IMR-90 (cell line): Measurements from ENCODE around the gene ROBO2. TPM values are rescaled to one million over a fixed set of nuclear protein-coding genes. Genes with fewer than 3 reads are reported as not detected.
A peak's percentile ranks its signal among the peaks of the same experiment; 100 is the strongest.

ENCODE experiments used
- ATAC-seq: fragments of 200-7000 bp; cut with Tn5 transposase; 2 replicates; pipeline ENCODE4 v1.9.1; 2020; ENCODE audit warnings: low read depth, mild to moderate bottlenecking, moderate library complexity
- BruUV-seq: library from RNA; stranded (reverse); fragments of 400-500 nt; replicated peaks from 2 replicates; lab custom pipeline; 2021; lab: Mats Ljungman, UMichigan
- CTCF ChIA-PET: fragments of 300-600 bp; formaldehyde crosslinking; extraction: SDS; loops from one replicate; lab custom pipeline; 2021; ENCODE audit warnings: antibody characterized with exemption; lab: Yijun Ruan, JAX
- POLR2A ChIA-PET: fragments of 300-600 bp; sonication (Branson Sonifier 250); formaldehyde crosslinking; loops from one replicate; lab custom pipeline; 2022; ENCODE audit warnings: antibody characterized with exemption; ENCODE audit not compliant: unreplicated experiment; lab: Charles Lee
- DNase-seq: peaks from one replicate; pipeline ENCODE4 v3.0.0; 2013
- H2AFZ ChIP-seq: replicated peaks from 2 replicates; pipeline ENCODE3; 2013; ENCODE audit warnings: low read length, mild to moderate bottlenecking; ENCODE audit not compliant: poor library complexity
- H2AK5ac ChIP-seq: 2 replicates; pipeline ENCODE4 v1.6.1; 2013; ENCODE audit warnings: low read depth, low read length, inconsistent platforms
- H2AK9ac ChIP-seq: replicated peaks from 2 replicates; pipeline ENCODE3; 2013; ENCODE audit warnings: mild to moderate bottlenecking, low read depth, low read length, moderate library complexity; ENCODE audit not compliant: poor library complexity
- H2BK120ac ChIP-seq: 2 replicates; pipeline ENCODE4 v1.6.1; 2013; ENCODE audit warnings: low read depth, low read length, inconsistent platforms
- H2BK15ac ChIP-seq: 3 replicates; pipeline ENCODE4 v1.6.1; 2013; ENCODE audit warnings: low read depth, low read length, inconsistent platforms
- H2BK20ac ChIP-seq: 2 replicates; pipeline ENCODE4 v1.6.1; 2013; ENCODE audit warnings: low read depth, mild to moderate bottlenecking, inconsistent platforms, low read length, moderate library complexity
- H2BK5ac ChIP-seq: 2 replicates; pipeline ENCODE4 v1.6.1; 2013; ENCODE audit warnings: mild to moderate bottlenecking, low read depth, low read length, inconsistent platforms; ENCODE audit not compliant: poor library complexity, severe bottlenecking
- H3K14ac ChIP-seq: replicated peaks from 2 replicates; pipeline ENCODE4 v1.6.1; 2013; ENCODE audit warnings: low read depth, low read length, inconsistent platforms
- H3K18ac ChIP-seq: 2 replicates; pipeline ENCODE4 v1.6.1; 2013; ENCODE audit warnings: low read depth, low read length, control low read depth
- H3K23ac ChIP-seq: 2 replicates; pipeline ENCODE4 v1.6.1; 2013; ENCODE audit warnings: low read depth, low read length, inconsistent platforms
- H3K27ac ChIP-seq: 2 replicates; pipeline ENCODE4 v1.5.1; 2013; ENCODE audit warnings: mild to moderate bottlenecking, control low read depth, low read length; ENCODE audit not compliant: insufficient read depth
- H3K27me3 ChIP-seq: 2 replicates; pipeline ENCODE4 v1.6.1; 2013; ENCODE audit warnings: low read length; ENCODE audit not compliant: control insufficient read depth, insufficient read depth
- H3K36me3 ChIP-seq: 2 replicates; pipeline ENCODE4 v1.6.1; 2013; ENCODE audit warnings: low read length, mixed read lengths; ENCODE audit not compliant: control insufficient read depth, insufficient read depth
- H3K4ac ChIP-seq: 2 replicates; pipeline ENCODE4 v1.6.1; 2013; ENCODE audit warnings: low read depth, low read length, inconsistent platforms
- H3K4me1 ChIP-seq: 2 replicates; pipeline ENCODE4 v1.6.1; 2013; ENCODE audit warnings: low read length, mixed read lengths; ENCODE audit not compliant: control insufficient read depth, insufficient read depth
- H3K4me2 ChIP-seq: 2 replicates; pipeline ENCODE4 v1.6.1; 2013; ENCODE audit warnings: low read depth, mild to moderate bottlenecking, control low read depth, low read length, moderate library complexity
- H3K4me3 ChIP-seq: 2 replicates; pipeline ENCODE4 v1.5.1; 2013; ENCODE audit warnings: low read depth, mild to moderate bottlenecking, control low read depth, low read length, moderate library complexity; ENCODE audit not compliant: insufficient read depth
- H3K56ac ChIP-seq: 2 replicates; pipeline ENCODE4 v1.6.1; 2013; ENCODE audit warnings: low read length, inconsistent platforms; ENCODE audit not compliant: insufficient read depth; ENCODE audit errors: extremely low read depth
- H3K79me1 ChIP-seq, 2 experiments: 2 replicates each; pipeline ENCODE4 v1.6.1; 2013; ENCODE audit warnings: low read length in 2 of 2, inconsistent platforms in 1 of 2, low read depth in 1 of 2
- H3K9ac ChIP-seq: 2 replicates; pipeline ENCODE4 v1.6.1; 2013; ENCODE audit warnings: low read depth, low read length, control low read depth
- H3K9me1 ChIP-seq: 2 replicates; pipeline ENCODE4 v1.6.1; 2013; ENCODE audit warnings: low read length, inconsistent platforms; ENCODE audit not compliant: insufficient read depth
- H3K9me3 ChIP-seq: 2 replicates; pipeline ENCODE4 v1.6.1; 2013; ENCODE audit warnings: low read length; ENCODE audit not compliant: control insufficient read depth, insufficient read depth
- H4K20me1 ChIP-seq: 2 replicates; pipeline ENCODE4 v1.6.1; 2013; ENCODE audit warnings: low read length, inconsistent platforms; ENCODE audit not compliant: insufficient read depth
- H4K5ac ChIP-seq: 2 replicates; pipeline ENCODE4 v1.6.1; 2013; ENCODE audit warnings: mild to moderate bottlenecking, low read depth, low read length, control low read depth
- H4K8ac ChIP-seq, 2 experiments: 2 replicates each; pipeline ENCODE4 v1.6.1; 2013; ENCODE audit warnings: low read depth in 2 of 2, low read length in 2 of 2, control low read depth in 1 of 2, inconsistent platforms in 1 of 2
- H4K91ac ChIP-seq: 2 replicates; pipeline ENCODE4 v1.6.1; 2013; ENCODE audit warnings: low read depth, low read length, inconsistent platforms; ENCODE audit not compliant: insufficient read depth
- BHLHE40 ChIP-seq: fragments of 150-350 bp; IDR thresholded peaks from 2 replicates; pipeline ENCODE4 v1.6.1; 2016; ENCODE audit warnings: mild to moderate bottlenecking, low read depth, low read length
- CEBPB ChIP-seq: IDR thresholded peaks from 2 replicates; pipeline ENCODE4 v1.6.1; 2012; ENCODE audit warnings: low read depth, low read length, improper control_type of control experiment
- CHD1 ChIP-seq: IDR thresholded peaks from 2 replicates; pipeline ENCODE4 v1.6.1; 2012; ENCODE audit warnings: low read depth, low read length, improper control_type of control experiment
- CTCF ChIP-seq: conservative IDR thresholded peaks from 2 replicates; pipeline ENCODE4 v1.5.1; 2012; ENCODE audit warnings: mild to moderate bottlenecking, low read depth, low read length, improper control_type of control experiment
- ELK1 ChIP-seq: fragments of 150-350 bp; IDR thresholded peaks from 2 replicates; pipeline ENCODE4 v1.6.1; 2016; ENCODE audit warnings: low read depth, mild to moderate bottlenecking, low read length, moderate library complexity, borderline replicate concordance
- FOS ChIP-seq: fragments of 150-350 bp; IDR thresholded peaks from 2 replicates; pipeline ENCODE4 v1.6.1; 2016; ENCODE audit warnings: low read depth, low read length
- MAFK ChIP-seq: IDR thresholded peaks from 2 replicates; pipeline ENCODE4 v1.6.1; 2012; ENCODE audit warnings: low read depth, low read length, improper control_type of control experiment
- MAZ ChIP-seq: IDR thresholded peaks from 2 replicates; pipeline ENCODE4 v1.6.1; 2012; ENCODE audit warnings: low read depth, mild to moderate bottlenecking, low read length, improper control_type of control experiment, moderate library complexity, borderline replicate concordance
- MXI1 ChIP-seq: IDR thresholded peaks from 2 replicates; pipeline ENCODE4 v1.6.1; 2012; ENCODE audit warnings: low read depth, mild to moderate bottlenecking, low read length, moderate library complexity, borderline replicate concordance
- NFE2L2 ChIP-seq: fragments of 150-350 bp; IDR thresholded peaks from 2 replicates; pipeline ENCODE4 v1.6.1; 2016; ENCODE audit warnings: low read depth, mild to moderate bottlenecking, low read length
- POLR2A ChIP-seq: IDR thresholded peaks from 2 replicates; pipeline ENCODE4 v1.6.1; 2012; ENCODE audit warnings: mild to moderate bottlenecking, low read depth, low read length
- RAD21 ChIP-seq: IDR thresholded peaks from 2 replicates; pipeline ENCODE4 v1.6.1; 2012; ENCODE audit warnings: low read length, improper control_type of control experiment
- RCOR1 ChIP-seq: IDR thresholded peaks from 2 replicates; pipeline ENCODE4 v1.6.1; 2012; ENCODE audit warnings: mild to moderate bottlenecking, low read length, improper control_type of control experiment; ENCODE audit not compliant: insufficient replicate concordance
- RFX5 ChIP-seq: IDR thresholded peaks from 2 replicates; pipeline ENCODE4 v1.8.0; 2012; ENCODE audit warnings: low read depth, mild to moderate bottlenecking, low read length, moderate library complexity
- SMC3 ChIP-seq: fragments of 150-350 bp; IDR thresholded peaks from 2 replicates; pipeline ENCODE4 v1.6.1; 2016; ENCODE audit warnings: low read depth, mild to moderate bottlenecking, antibody characterized with exemption, low read length, moderate library complexity
- USF2 ChIP-seq: fragments of 150-350 bp; IDR thresholded peaks from 2 replicates; pipeline ENCODE4 v1.6.1; 2017; ENCODE audit warnings: mild to moderate bottlenecking, antibody characterized with exemption, low read length, low read depth
- WGBS, 2 experiments: methylation state at CpG; one replicate each; pipeline versions ENCODE4 v1.1.5 to v1.1.7; 2013; ENCODE audit warnings: missing lambda C conversion rate in 2 of 2; ENCODE audit not compliant: insufficient read length in 1 of 2; ENCODE audit errors: extremely low coverage in 2 of 2; 5-methylcytosine and 5-hydroxymethylcytosine counted together
- dilution Hi-C: fragments of 300-500 bp; cut with HindIII; formaldehyde crosslinking; loops from one replicate; pipeline ENCODE4 v1.14.3; 2018; ENCODE audit warnings: low sequenced_read_pairs; ENCODE audit not compliant: unreplicated experiment
- in situ Hi-C: fragments of 300-500 bp; cut with MboI; formaldehyde crosslinking; loops from 3 replicates; pipeline ENCODE4 v1.14.3; 2019; ENCODE audit warnings: low sequenced_read_pairs, inconsistent platforms, mixed read lengths
- intact Hi-C: fragments of 100-400 bp; cut with micrococcal nuclease; formaldehyde crosslinking; loops from 2 replicates; pipeline ENCODE4 v1.10.0; 2022
- polyA plus RNA-seq, 3 experiments: library from polyadenylated mRNA; depleted of rRNA; stranded (reverse); fragments of >200 nt; gene quantifications; 2 replicates each; pipeline ENCODE4 v1.2.3, GENCODE V29; 2012; ENCODE audit warnings: low replicate concordance in 1 of 3
- total RNA-seq: library from RNA; depleted of rRNA; stranded (reverse); fragments of >200 nt; gene quantifications from 2 replicates; pipeline ENCODE4 v1.2.3, GENCODE V29; 2012

Gene ROBO2
- total and polyA plus RNA-seq, 2 of the 4 experiments (the other 2 are of a cell fraction): 9.3 to 14.5 TPM

- TF ChIP-seq ELK1: no peak
- no peak for TF ChIP-seq BHLHE40
- TF ChIP-seq MAFK: no peak
- TF ChIP-seq FOS: no peak
- TF ChIP-seq CHD1: no peak
- no peak for TF ChIP-seq CEBPB
- no peak for TF ChIP-seq RFX5
- no peak for TF ChIP-seq NFE2L2
- peak; percentile 44 for TF ChIP-seq RAD21
- peak; percentile 68 for TF ChIP-seq CTCF
- TF ChIP-seq USF2: no peak
- no peak for TF ChIP-seq RCOR1
- no peak for TF ChIP-seq MAZ
- TF ChIP-seq MXI1: no peak
- TF ChIP-seq SMC3: peak; percentile 49; the same call in 1 of the 2 replicates
- no peak for TF ChIP-seq POLR2A
- Histone ChIP-seq H2BK20ac (no peak overlapping the region), H4K8ac (no peak overlapping the region), H2AFZ (no peak overlapping the region), H3K79me1 (no peaks in the 10 kb centered on the region), H3K4me3 (no peak overlapping the region), H2BK15ac (no peak overlapping the region), H2BK120ac (no peak overlapping the region), H3K9me1 (no peaks in the 10 kb centered on the region), H3K36me3 (no peaks in the 10 kb centered on the region), H3K56ac (no peak overlapping the region), H4K91ac (no peak overlapping the region), H4K5ac (no peak overlapping the region), H3K27me3 (no peaks in the 10 kb centered on the region), H2BK5ac (no peak overlapping the region), H3K9ac (no peak overlapping the region), H3K4ac (no peak overlapping the region), H3K4me1 (0 out of 2 replicates have a peak, but pooled peaks cover 2% of the 10 kb centered on the region), H3K23ac (no peak overlapping the region), H3K9me3 (no peaks in the 10 kb centered on the region), H2AK9ac (no peak overlapping the region), H3K18ac (no peak overlapping the region), H3K27ac (no peak overlapping the region), H4K20me1 (no peaks in the 10 kb centered on the region), H2AK5ac (no peak overlapping the region), H3K4me2 (no peak overlapping the region), H3K14ac (no peak overlapping the region)
- DNase-seq (peak; percentile 67), ATAC-seq (peak; percentile 68)
- no CpG with 5 or more reads among the region's 3 CpGs for WGBS, 2 experiments
- POLR2A ChIA-PET: interaction anchor here (0.6 kb wide), 1 partner anchor 267 kb away, joined by 3 read pairs; no protein-coding TSS in a partner anchor
- in situ Hi-C loops: loop anchor here (10.0 to 25.0 kb wide), 2 partner anchors 286 to 1717 kb away; no protein-coding TSS in a partner anchor
- BruUV-seq: no TSS peak
- dilution Hi-C loops: no loop called here
- intact Hi-C loops: loop anchor here (1.0 to 5.0 kb wide), 2 partner anchors 282 to 1503 kb away; no protein-coding TSS in a partner anchor
- CTCF ChIA-PET: interaction anchor here (0.6 to 2.4 kb wide), 21 partner anchors 10 to 1715 kb away, joined by 3 to 8 read pairs (median 3); no protein-coding TSS in a partner anchor
Observed at GRCh38 chr3:77320514-77320913, 280.6 kb downstream of the ROBO2 start.
